Esophagus squamous epithelium (tissue), 4 donors: ENCODE results near the gene ABHD2.

Experiments
- CTCF ChIP-seq, 6 experiments: fragments of 450-650 bp in 4 of 6; fragments of 200-600 bp in 2 of 6; sonication (generic) in 2 of 6; IDR thresholded peaks; one replicate each; pipeline ENCODE4 v1.5.1; 2016 to 2019; ENCODE audit warnings: antibody characterized with exemption in 6 of 6, mild to moderate bottlenecking in 4 of 6, moderate library complexity in 4 of 6
- POLR2A ChIP-seq, 4 donors: fragments of 450-650 bp; IDR thresholded peaks; one replicate each; pipeline ENCODE4 v1.6.1; 2017; ENCODE audit warnings: antibody characterized with exemption in 4 of 4, mild to moderate bottlenecking in 4 of 4, moderate library complexity in 3 of 4

DNA sequence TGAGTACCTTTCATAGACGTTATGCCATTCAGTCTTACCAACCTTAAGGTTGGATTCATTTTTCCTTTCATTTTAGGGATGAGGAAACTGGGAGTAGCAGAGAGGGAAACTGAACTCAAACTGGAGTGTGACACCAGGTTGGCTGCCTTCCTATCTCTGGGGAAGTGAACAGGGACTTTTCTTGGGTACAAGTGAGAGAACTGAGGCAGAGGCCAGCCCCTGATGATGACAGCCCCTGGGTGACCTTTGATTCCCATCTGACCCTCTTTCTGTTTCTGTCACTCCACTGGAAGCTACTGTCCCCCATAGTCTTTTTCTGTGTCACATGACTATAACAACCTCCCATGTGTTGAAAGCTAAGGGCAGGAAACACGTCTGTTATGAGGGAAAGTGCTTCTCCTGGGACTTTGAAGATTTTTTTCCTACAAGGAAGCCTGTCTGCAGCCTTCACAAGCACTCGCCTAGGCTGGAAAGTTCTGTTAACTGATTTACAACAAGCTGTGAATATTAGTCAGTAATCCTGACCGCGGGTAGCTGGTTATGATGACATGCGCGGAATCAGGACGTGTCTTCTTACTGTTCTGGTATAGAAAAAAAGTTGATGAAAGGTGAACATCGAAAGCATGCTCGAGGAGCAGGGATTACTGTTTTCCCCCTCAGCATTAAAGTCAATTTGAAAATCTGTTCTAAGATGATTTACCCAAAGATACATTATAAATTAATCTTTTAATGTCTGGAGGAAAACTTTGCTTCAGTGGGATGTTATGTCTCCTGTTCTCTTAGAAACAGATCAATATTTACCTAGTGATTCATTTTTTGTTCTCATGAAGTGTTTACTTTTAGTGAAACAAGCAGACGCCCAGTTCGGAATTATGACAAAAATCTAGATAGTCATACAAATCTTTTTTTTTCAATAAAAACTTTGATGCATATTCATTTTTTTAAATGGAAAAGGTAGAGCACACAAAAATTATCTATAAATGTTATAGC, 31.5 kb downstream of the ABHD2 start:
- no peak for TF ChIP-seq CTCF (IDR thresholded peaks at IDR 0.05)
- TF ChIP-seq POLR2A (IDR thresholded peaks at IDR 0.05), result no peak
